HG03469 (cell line): ENCODE results near the gene LASP1.
"Not testable (repeated sequence)": the region's sequence is repeated elsewhere in the genome, so short reads cannot be mapped to it uniquely, and the experiment has no call there.

Experiments used
- ATAC-seq: cut with Tn5 transposase; IDR thresholded peaks from one replicate; pipeline ENCODE4 v1.9.1; 2021; ENCODE audit warnings: mild to moderate bottlenecking, moderate library complexity, moderate number of reproducible peaks; ENCODE audit not compliant: unreplicated experiment

Gene LASP1

GRCh38 chr17:38906460-38907228, 36.8 kb downstream of the LASP1 start:
- no peak for ATAC-seq

- no peak for ATAC-seq
These were observed 38.2 kb downstream of the LASP1 start for GRCh38 chr17:38907930-38908675.

GRCh38 chr17:38908676-38909181, 38.9 kb downstream of the LASP1 start:
- ATAC-seq: no peak

GRCh38 chr17:38910325-38910724, 40.5 kb downstream of the LASP1 start:
- ATAC-seq: no peak

GRCh38 chr17:38911081-38911730, 41.3 kb downstream of the LASP1 start:
- no peak for ATAC-seq

- not testable (repeated sequence) for ATAC-seq
These were observed 41.8 kb downstream of the LASP1 start for GRCh38 chr17:38911731-38912081.

GRCh38 chr17:38912221-38912813, 42.5 kb downstream of the LASP1 start:
- no peak for ATAC-seq

GRCh38 chr17:38914741-38915638, 45.1 kb downstream of the LASP1 start:
- ATAC-seq: no peak

GRCh38 chr17:38915639-38915995, 45.8 kb downstream of the LASP1 start:
- no peak for ATAC-seq

GRCh38 chr17:38916771-38917170, 46.9 kb downstream of the LASP1 start:
- ATAC-seq: no peak

- no peak for ATAC-seq
These were observed 47.4 kb downstream of the LASP1 start for GRCh38 chr17:38917259-38917658.

- ATAC-seq: no peak
These were observed 48.5 kb downstream of the LASP1 start for GRCh38 chr17:38918129-38918913.

GRCh38 chr17:38918916-38919315, 49.1 kb downstream of the LASP1 start:
- ATAC-seq: no peak

- no peak for ATAC-seq
These were observed 49.6 kb downstream of the LASP1 start for GRCh38 chr17:38919316-38920078.

GRCh38 chr17:38920374-38921291, 50.8 kb downstream of the LASP1 start:
- no peak for ATAC-seq

GRCh38 chr17:38921756-38922411, 52.0 kb downstream of the LASP1 start:
- ATAC-seq: no peak
